DND-41 (cell line): ENCODE data around the gene CEP112.

Experiments
- ATAC-seq: fragments of 200-7000 bp; cut with Tn5 transposase; 3 replicates; pipeline ENCODE4 v1.9.1; 2021; ENCODE audit warnings: low read depth; ENCODE audit not compliant: insufficient read depth
- DNase-seq: peaks from one replicate; pipeline ENCODE4 v3.0.0-alpha.2; 2020
- H2AFZ ChIP-seq: 2 replicates; pipeline ENCODE4 v1.6.0; 2012; ENCODE audit warnings: low read depth, low read length
- H3K27ac ChIP-seq: 2 replicates; pipeline ENCODE4 v1.5.1; 2012; ENCODE audit warnings: low read length, inconsistent platforms
- H3K27me3 ChIP-seq: fragments of 200-600 bp; sonication (generic); 2 replicates; pipeline ENCODE4 v1.6.0; 2012; ENCODE audit warnings: low read length, mild to moderate bottlenecking, inconsistent platforms; ENCODE audit not compliant: insufficient read depth, poor library complexity
- H3K36me3 ChIP-seq: 2 replicates; pipeline ENCODE4 v1.5.1; 2012; ENCODE audit warnings: low read length, inconsistent platforms; ENCODE audit not compliant: insufficient read depth
- H3K4me1 ChIP-seq: 2 replicates; pipeline ENCODE4 v1.5.1; 2012; ENCODE audit warnings: mild to moderate bottlenecking, low read length; ENCODE audit not compliant: insufficient read depth
- H3K4me2 ChIP-seq: 2 replicates; pipeline ENCODE4 v1.6.0; 2012; ENCODE audit warnings: mild to moderate bottlenecking, moderate library complexity, low read length, inconsistent platforms; ENCODE audit not compliant: insufficient read depth
- H3K4me3 ChIP-seq, 2 experiments: fragments of 200-600 bp in 1 of 2; shearing (Covaris generic) in 1 of 2; 2 replicates each; pipeline ENCODE4 v1.5.1; 2012 to 2016; ENCODE audit warnings: inconsistent platforms in 2 of 2, low read length in 2 of 2, mild to moderate bottlenecking in 2 of 2, low read depth in 1 of 2, moderate library complexity in 1 of 2
- H3K79me2 ChIP-seq: 2 replicates; pipeline ENCODE4 v1.6.0; 2012; ENCODE audit warnings: low read length, inconsistent platforms; ENCODE audit not compliant: insufficient read depth
- H3K9ac ChIP-seq: 2 replicates; pipeline ENCODE4 v1.6.0; 2012; ENCODE audit warnings: low read depth, mild to moderate bottlenecking, inconsistent platforms, low read length, moderate library complexity
- H3K9me3 ChIP-seq: 2 replicates; pipeline ENCODE4 v1.5.1; 2012; ENCODE audit warnings: low read length, moderate library complexity, mild to moderate bottlenecking, inconsistent platforms; ENCODE audit not compliant: insufficient read depth, severe bottlenecking
- H4K20me1 ChIP-seq: 2 replicates; pipeline ENCODE4 v1.6.0; 2012; ENCODE audit warnings: low read length; ENCODE audit not compliant: insufficient read depth
- CTCF ChIP-seq: IDR thresholded peaks from 2 replicates; pipeline ENCODE4 v1.5.1; 2012; ENCODE audit warnings: borderline replicate concordance, low read length, moderate library complexity, mild to moderate bottlenecking; ENCODE audit not compliant: poor library complexity, severe bottlenecking; ENCODE audit errors: extremely low read depth
- EZH2 ChIP-seq: IDR thresholded peaks from 3 replicates; pipeline ENCODE4 v1.6.1; 2012; ENCODE audit warnings: borderline replicate concordance, low read depth, mild to moderate bottlenecking, moderate library complexity, low read length, inconsistent platforms; ENCODE audit not compliant: severe bottlenecking

Gene CEP112

GRCh38 chr17:65729207-65729606 is 462.7 kb downstream of the CEP112 start:
- TF ChIP-seq CTCF (no peak), EZH2 (no peak)
- no peak overlapping the region for H3K4me2 ChIP-seq
- H2AFZ ChIP-seq = no peak overlapping the region
- no peak for ATAC-seq
- no peak overlapping the region for H3K27ac ChIP-seq
- no peaks in the 10 kb centered on the region for H3K36me3 ChIP-seq
- no peaks in the 10 kb centered on the region for H3K79me2 ChIP-seq
- H3K9me3 ChIP-seq = no peaks in the 10 kb centered on the region
- no peaks in the 10 kb centered on the region for H4K20me1 ChIP-seq
- no peaks in the 10 kb centered on the region for H3K27me3 ChIP-seq
- H3K4me3 ChIP-seq = no peak overlapping the region
- no peak overlapping the region for H3K9ac ChIP-seq
- peaks cover 9% of the 10 kb centered on the region for H3K4me1 ChIP-seq
- no peak for DNase-seq

GRCh38 chr17:65727832-65728231 is 464.1 kb downstream of the CEP112 start:
- H4K20me1 ChIP-seq = no peaks in the 10 kb centered on the region
- H3K4me3 ChIP-seq = no peak overlapping the region
- DNase-seq (no peak), ATAC-seq (no peak)
- H3K4me2 ChIP-seq = no peak overlapping the region
- no peaks in the 10 kb centered on the region for H3K79me2 ChIP-seq
- H3K9me3 ChIP-seq = no peaks in the 10 kb centered on the region
- H3K4me1 ChIP-seq = peaks cover 5% of the 10 kb centered on the region
- H3K27me3 ChIP-seq = no peaks in the 10 kb centered on the region
- no peaks in the 10 kb centered on the region for H3K36me3 ChIP-seq
- TF ChIP-seq EZH2 = no peak
- no peak for TF ChIP-seq CTCF
- no peak overlapping the region for H2AFZ ChIP-seq
- H3K9ac ChIP-seq = no peak overlapping the region
- H3K27ac ChIP-seq = no peak overlapping the region

GRCh38 chr17:65727246-65727645 is 464.7 kb downstream of the CEP112 start:
- Histone ChIP-seq H3K4me1 (peaks cover under 1% of the 10 kb centered on the region; the same call in 1 of the 2 replicates), H3K9ac (no peak overlapping the region), H3K4me2 (no peak overlapping the region), H2AFZ (no peak overlapping the region), H4K20me1 (no peaks in the 10 kb centered on the region), H3K36me3 (no peaks in the 10 kb centered on the region), H3K9me3 (no peaks in the 10 kb centered on the region), H3K4me3 (no peak overlapping the region), H3K27me3 (no peaks in the 10 kb centered on the region), H3K79me2 (no peaks in the 10 kb centered on the region), H3K27ac (no peak overlapping the region)
- no peak for TF ChIP-seq CTCF
- no peak for TF ChIP-seq EZH2
- ATAC-seq (no peak), DNase-seq (no peak)
